Measurements from ENCODE around the gene XK. TPM values are rescaled to one million over a fixed set of nuclear protein-coding genes. Genes with fewer than 3 reads are reported as not detected.

Gene XK
- total and polyA plus RNA-seq, 2 experiments from 2014 or later = 1.2 to 3.5 TPM

DNA sequence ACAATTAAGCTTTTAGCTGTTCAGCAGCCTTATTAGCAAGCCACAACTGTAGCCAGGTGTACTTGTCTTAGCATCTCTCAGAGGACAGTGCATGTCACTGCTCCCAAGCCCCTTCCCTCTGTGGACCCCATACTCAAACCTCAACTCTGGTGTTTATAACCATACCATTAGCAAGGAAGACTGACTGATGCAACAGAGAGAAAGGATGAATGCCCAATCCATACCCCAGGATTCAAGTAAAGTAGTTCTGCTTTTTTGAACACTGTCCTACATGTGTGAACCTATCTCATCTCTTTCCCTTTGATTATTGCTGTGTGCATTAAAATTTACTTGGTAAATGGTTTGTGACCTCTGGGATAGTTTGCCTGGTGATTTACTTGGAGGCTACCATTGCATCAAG is 71.5 kb downstream of the XK start:
- Histone ChIP-seq H4K20me1 (ENCODE audit: insufficient read depth, poor library complexity, severe bottlenecking) (no peaks in the 10 kb centered on the region), H2AFZ (no peak overlapping the region), H3K9me2 (replicated peaks; ENCODE audit: insufficient read depth) (no peaks in the 10 kb centered on the region), H3K27ac (no peak overlapping the region), H3K36me3 (replicated peaks; ENCODE audit: insufficient read depth, low read depth) (no peaks in the 10 kb centered on the region), H3K9me3 (ENCODE audit: low read depth) (no peaks in the 10 kb centered on the region), H3K4me2 (no peak overlapping the region), H3K4me3 (no peak overlapping the region), H3K27me3 (no peaks in the 10 kb centered on the region), H3K79me2 (no peaks in the 10 kb centered on the region), H3K4me1 (ENCODE audit: insufficient read depth) (no peaks in the 10 kb centered on the region)
- no peak for TF ChIP-seq EZH2 (IDR thresholded peaks at IDR 0.05; ENCODE audit: borderline replicate concordance)
- no peak for TF ChIP-seq EZH2phosphoT487 (IDR thresholded peaks at IDR 0.05; ENCODE audit: low read depth, severe bottlenecking, unreplicated experiment)
- no peak for TF ChIP-seq CTCF (IDR thresholded peaks at IDR 0.05; ENCODE audit: poor library complexity)
- no peak for DNase-seq (ENCODE audit: low spot score)

GRCh38 chrX:37759351-37759750 is 73.8 kb downstream of the XK start:
- Histone ChIP-seq H3K27ac (no peak overlapping the region), H3K9me3 (ENCODE audit: low read depth) (no peaks in the 10 kb centered on the region), H3K9me2 (replicated peaks; ENCODE audit: insufficient read depth) (no peaks in the 10 kb centered on the region), H4K20me1 (ENCODE audit: insufficient read depth, poor library complexity, severe bottlenecking) (no peaks in the 10 kb centered on the region), H3K4me2 (no peak overlapping the region), H3K36me3 (replicated peaks; ENCODE audit: insufficient read depth, low read depth) (no peaks in the 10 kb centered on the region), H3K4me3 (no peak overlapping the region), H3K79me2 (no peaks in the 10 kb centered on the region), H3K27me3 (no peaks in the 10 kb centered on the region), H3K4me1 (ENCODE audit: insufficient read depth) (no peaks in the 10 kb centered on the region), H2AFZ (no peak overlapping the region)
- no peak for DNase-seq (ENCODE audit: low spot score)
- TF ChIP-seq CTCF (IDR thresholded peaks at IDR 0.05; ENCODE audit: poor library complexity) (no peak), EZH2 (IDR thresholded peaks at IDR 0.05; ENCODE audit: borderline replicate concordance) (no peak), EZH2phosphoT487 (IDR thresholded peaks at IDR 0.05; ENCODE audit: low read depth, severe bottlenecking, unreplicated experiment) (no peak)
- 94% methylated on average over 1 of the region's 1 CpG for WGBS (ENCODE audit: low lambda C conversion rate, missing lambda C conversion rate)

GRCh38 chrX:37759878-37760418 is 74.4 kb downstream of the XK start:
- no peak overlapping the region for H3K4me3 ChIP-seq
- no peaks in the 10 kb centered on the region for H3K9me3 ChIP-seq (ENCODE audit: low read depth)
- no peaks in the 10 kb centered on the region for H4K20me1 ChIP-seq (ENCODE audit: insufficient read depth, poor library complexity, severe bottlenecking)
- no peak overlapping the region for H3K27ac ChIP-seq
- TF ChIP-seq EZH2 (IDR thresholded peaks at IDR 0.05; ENCODE audit: borderline replicate concordance) (no peak), CTCF (IDR thresholded peaks at IDR 0.05; ENCODE audit: poor library complexity) (no peak), EZH2phosphoT487 (IDR thresholded peaks at IDR 0.05; ENCODE audit: low read depth, severe bottlenecking, unreplicated experiment) (no peak)
- no peaks in the 10 kb centered on the region for H3K79me2 ChIP-seq
- no peaks in the 10 kb centered on the region for H3K27me3 ChIP-seq
- no peaks in the 10 kb centered on the region for H3K4me1 ChIP-seq (ENCODE audit: insufficient read depth)
- no peak overlapping the region for H2AFZ ChIP-seq
- 75% methylated on average over 2 of the region's 2 CpGs for WGBS (ENCODE audit: low lambda C conversion rate, missing lambda C conversion rate)
- no peak for DNase-seq (ENCODE audit: low spot score)
- H3K36me3 ChIP-seq (replicated peaks; ENCODE audit: insufficient read depth, low read depth) = no peaks in the 10 kb centered on the region
- H3K4me2 ChIP-seq = no peak overlapping the region
- H3K9me2 ChIP-seq (replicated peaks; ENCODE audit: insufficient read depth) = no peaks in the 10 kb centered on the region

GRCh38 chrX:37763400-37763799 is 77.8 kb downstream of the XK start:
- H3K27ac ChIP-seq = no peak overlapping the region
- H3K4me3 ChIP-seq = no peak overlapping the region
- no peak overlapping the region for H3K4me2 ChIP-seq
- H4K20me1 ChIP-seq (ENCODE audit: insufficient read depth, poor library complexity, severe bottlenecking) = no peaks in the 10 kb centered on the region
- no peaks in the 10 kb centered on the region for H3K9me2 ChIP-seq (replicated peaks; ENCODE audit: insufficient read depth)
- H3K27me3 ChIP-seq = no peaks in the 10 kb centered on the region
- no peaks in the 10 kb centered on the region for H3K79me2 ChIP-seq
- no peak for DNase-seq (ENCODE audit: low spot score)
- H3K4me1 ChIP-seq (ENCODE audit: insufficient read depth) = no peaks in the 10 kb centered on the region
- no peaks in the 10 kb centered on the region for H3K9me3 ChIP-seq (ENCODE audit: low read depth)
- H2AFZ ChIP-seq = no peak overlapping the region
- no peaks in the 10 kb centered on the region for H3K36me3 ChIP-seq (replicated peaks; ENCODE audit: insufficient read depth, low read depth)
- TF ChIP-seq EZH2 (IDR thresholded peaks at IDR 0.05; ENCODE audit: borderline replicate concordance) (no peak), EZH2phosphoT487 (IDR thresholded peaks at IDR 0.05; ENCODE audit: low read depth, severe bottlenecking, unreplicated experiment) (no peak)

Measured in hepatocyte (in vitro differentiated cells).